Stimulated activated CD4-positive, alpha-beta T cell treated with anti-CD3 and anti-CD28 coated beads, Interleukin-1b, Interleukin-23, amount 100 ng/mL, for 24 hours (primary cell): ENCODE data around the gene RIPPLY3.

Source experiments
- DNase-seq, 4 experiments: peaks; one replicate each; pipeline ENCODE4 v3.0.0-alpha.2; 2020; ENCODE audit warnings: low read depth in 4 of 4, low spot score in 1 of 4

Gene RIPPLY3

DNA sequence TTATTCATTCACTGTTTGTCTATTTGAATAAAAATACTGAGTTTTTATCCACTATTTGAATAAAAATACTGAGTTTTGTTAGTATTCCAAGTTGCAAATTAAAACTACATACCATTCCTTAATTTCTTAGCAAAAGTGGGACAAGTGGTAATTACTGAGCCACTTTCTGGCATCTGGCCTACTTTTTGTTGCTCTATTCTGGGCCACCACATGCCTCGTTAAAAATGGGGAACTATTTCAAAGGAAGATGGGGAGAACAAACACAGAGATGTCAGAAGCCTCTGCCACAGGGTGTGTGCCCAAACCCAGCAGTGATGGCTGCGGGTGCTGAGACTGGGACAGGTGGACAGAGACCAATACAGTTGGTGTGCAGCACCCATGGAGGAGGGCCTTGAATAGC lies 51.8 kb downstream of the RIPPLY3 start:
- DNase-seq = no peak

DNA sequence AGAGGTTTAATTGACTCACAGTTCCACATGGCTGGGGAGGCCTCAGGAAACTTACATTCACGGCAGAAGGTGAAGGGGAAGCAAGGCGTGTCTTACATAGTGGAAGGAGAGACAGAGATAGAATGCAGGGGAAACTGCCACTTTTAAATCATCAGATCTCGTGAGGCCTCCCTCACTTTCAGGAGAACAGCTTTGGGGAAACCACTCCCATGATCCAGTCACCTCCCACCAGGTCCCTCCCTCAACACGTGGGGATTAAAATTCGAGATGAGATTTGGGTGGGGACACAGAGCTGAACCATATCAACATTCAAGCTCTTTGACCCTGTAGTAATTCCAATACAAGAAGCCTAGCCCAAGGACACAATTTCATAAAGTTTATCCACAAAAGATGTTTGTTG lies 52.7 kb downstream of the RIPPLY3 start:
- no peak for DNase-seq

DNA sequence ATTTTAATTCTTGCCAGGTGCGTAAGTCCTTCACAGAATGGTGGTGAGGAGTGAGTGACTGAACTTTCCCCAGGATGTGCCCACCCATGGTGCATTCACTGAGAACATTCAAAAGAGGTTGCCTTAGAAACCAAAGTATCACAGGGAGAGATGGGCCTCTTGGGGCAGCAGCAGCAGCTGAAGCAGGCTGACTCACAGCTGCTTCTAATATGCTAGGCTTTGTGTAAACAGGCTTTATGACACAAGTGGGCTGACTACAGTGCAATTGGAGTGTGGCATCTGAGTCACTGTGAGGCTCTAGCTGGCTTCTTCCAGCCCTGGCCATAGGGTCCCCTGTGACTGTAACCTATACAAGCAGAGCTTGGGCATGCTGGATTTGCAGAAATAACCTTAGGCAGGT lies 53.8 kb downstream of the RIPPLY3 start:
- DNase-seq = no peak

DNA sequence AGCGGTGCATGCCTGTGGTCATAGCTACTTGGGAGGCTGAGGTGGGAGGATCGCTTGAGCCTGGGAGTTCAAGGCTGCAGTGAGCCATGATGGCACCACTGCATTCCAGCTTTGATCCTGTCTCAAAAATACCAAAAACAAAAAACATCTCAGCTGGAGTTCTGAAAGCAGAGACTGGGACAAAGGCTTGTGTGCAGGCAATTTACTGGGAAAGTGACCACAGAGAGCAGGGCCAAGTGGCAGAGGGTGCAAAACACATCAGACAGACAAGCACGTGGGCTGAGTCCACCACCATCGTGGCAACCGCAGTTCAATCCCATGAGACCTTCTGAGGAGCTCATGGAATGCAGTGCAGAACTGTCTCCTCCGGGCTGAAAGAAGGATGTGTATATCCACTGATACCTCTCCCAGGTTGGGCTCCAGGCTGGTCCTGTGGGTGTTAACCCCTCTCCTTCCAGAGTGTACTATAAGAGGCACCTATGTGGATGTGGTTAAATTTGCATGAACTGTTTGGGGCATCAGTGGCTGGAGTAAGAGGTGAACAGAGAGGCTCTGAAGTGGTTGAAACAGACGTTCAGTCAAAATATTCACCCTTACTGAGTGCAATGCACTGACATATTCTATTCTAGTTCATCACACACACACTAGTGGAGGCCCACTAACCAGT lies 55.6 kb downstream of the RIPPLY3 start:
- no peak for DNase-seq

DNA sequence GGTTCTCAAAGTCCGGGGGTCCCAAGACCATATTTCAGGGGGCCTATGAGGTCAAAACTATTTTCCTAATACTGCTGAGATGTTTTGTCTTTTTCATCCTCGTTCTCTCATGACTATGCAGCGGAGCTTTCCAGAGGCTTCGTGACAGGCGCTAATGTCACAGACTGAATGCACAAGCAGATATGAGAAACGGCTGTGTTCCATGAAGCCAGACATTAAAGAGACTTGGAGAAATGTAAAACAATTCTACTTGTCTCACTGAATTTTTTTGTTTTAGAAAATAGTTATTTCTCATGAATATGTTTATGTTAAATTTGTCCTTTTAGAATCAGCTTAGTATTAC lies 56.1 kb downstream of the RIPPLY3 start:
- DNase-seq = no peak

DNA sequence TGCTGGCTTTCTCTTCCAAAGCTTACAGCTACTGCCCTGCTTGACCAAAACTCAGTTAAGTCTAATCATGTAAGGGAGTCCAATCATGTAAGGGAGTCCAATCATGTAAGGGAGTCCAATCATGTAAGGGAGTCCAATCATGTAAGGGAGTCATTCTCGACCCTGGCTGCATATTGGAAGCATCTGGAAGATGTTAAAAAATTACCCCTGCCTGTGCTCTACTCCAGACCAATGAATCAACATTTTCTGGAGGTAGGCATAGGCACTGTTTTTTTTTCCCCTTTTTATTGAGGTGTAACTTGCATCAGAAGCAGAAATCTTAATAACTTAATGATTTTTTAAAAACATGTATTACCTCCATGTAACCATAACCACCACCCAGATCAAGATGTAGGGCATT lies 56.9 kb downstream of the RIPPLY3 start:
- DNase-seq = no peak

DNA sequence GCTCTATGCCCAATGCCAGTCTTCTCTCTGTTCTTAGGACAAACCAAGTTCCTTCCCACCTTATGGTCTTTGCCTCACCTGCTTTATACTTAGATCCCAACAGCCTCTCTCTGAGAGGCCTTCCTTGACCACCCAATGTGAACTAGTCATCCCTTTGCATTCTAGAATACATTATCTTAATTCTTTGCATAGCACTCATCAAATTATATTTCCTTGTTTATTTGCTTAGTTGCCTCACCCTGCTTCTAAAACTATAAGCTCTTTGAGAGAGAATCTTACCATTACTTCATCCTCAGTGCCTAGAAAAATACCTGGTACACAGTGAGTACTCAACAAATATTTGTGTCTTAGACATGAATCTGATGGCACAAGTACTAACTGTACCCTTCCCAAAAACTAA lies 58.3 kb downstream of the RIPPLY3 start:
- DNase-seq = no peak

DNA sequence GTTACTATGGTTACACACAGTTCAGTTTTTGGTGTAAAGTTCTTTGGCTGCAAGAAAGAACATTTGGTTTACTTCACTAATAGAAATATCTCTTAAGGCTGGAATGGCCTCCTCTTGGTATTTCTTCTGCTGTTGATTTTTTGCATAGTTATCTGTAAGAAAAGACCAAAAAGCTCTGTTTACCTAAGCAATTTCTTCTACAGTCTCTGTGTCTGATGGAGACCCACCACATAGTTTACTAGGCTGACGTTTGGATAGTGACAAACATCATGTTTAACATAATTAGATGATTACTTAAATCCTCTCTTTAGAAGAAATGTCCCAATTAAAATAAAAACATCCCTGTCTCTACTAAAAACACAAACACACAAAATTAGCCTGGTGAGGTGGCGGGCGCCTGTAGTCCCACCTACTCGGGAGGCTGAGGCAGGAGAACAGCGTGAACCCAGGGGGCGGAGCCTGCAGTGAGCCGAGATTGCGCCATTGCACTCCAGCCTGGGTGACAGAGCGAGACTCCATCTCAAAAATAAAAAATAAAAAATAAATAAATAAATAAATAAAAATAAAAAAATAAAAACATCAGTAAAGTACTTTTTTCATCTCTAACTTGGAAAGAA lies 59.2 kb downstream of the RIPPLY3 start:
- DNase-seq = no peak
